ENCODE data around the gene ADAMTSL3. TPM values are rescaled to one million over a fixed set of nuclear protein-coding genes. Genes with fewer than 3 reads are reported as not detected.

The ADAMTSL3 gene
- polyA plus RNA-seq, 1 of the 3 experiments (the other 2 are of a cell fraction) = 0.02 TPM

DNA sequence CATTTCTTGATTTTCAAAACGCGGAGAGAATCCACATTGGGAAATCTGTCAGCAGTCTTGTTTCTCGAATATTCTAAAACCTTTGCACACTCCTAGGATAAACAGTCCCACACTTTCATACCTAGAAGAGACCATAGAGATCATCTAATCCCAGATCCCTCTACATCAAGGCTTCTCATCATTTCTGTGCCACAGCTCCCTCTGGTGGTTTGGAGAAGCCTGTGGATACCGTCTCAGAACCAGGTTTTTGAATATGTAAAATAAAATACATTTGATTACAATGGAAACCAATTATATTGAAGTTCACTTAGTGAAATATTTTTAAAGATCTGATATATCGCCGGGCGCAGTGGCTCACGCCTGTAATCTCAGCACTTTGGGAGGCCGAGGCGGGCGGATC is 369.7 kb downstream of the ADAMTSL3 start:
- no peaks in the 10 kb centered on the region for H3K9me3 ChIP-seq
- no peak overlapping the region for H2AFZ ChIP-seq (ENCODE audit: low read depth)
- CTCF ChIA-PET = interaction anchor here (0.8 to 1.9 kb wide), 5 partner anchors 11 to 46 kb away, joined by 3 to 5 read pairs (median 3); no protein-coding TSS in a partner anchor
- H3K79me2 ChIP-seq (ENCODE audit: insufficient read depth) = no peaks in the 10 kb centered on the region
- TF ChIP-seq, protein P1, sequence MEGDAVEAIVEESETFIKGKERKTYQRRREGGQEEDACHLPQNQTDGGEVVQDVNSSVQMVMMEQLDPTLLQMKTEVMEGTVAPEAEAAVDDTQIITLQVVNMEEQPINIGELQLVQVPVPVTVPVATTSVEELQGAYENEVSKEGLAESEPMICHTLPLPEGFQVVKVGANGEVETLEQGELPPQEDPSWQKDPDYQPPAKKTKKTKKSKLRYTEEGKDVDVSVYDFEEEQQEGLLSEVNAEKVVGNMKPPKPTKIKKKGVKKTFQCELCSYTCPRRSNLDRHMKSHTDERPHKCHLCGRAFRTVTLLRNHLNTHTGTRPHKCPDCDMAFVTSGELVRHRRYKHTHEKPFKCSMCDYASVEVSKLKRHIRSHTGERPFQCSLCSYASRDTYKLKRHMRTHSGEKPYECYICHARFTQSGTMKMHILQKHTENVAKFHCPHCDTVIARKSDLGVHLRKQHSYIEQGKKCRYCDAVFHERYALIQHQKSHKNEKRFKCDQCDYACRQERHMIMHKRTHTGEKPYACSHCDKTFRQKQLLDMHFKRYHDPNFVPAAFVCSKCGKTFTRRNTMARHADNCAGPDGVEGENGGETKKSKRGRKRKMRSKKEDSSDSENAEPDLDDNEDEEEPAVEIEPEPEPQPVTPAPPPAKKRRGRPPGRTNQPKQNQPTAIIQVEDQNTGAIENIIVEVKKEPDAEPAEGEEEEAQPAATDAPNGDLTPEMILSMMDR (IDR thresholded peaks at IDR 0.05) = peak; percentile 58
- TF ChIP-seq ELF1 (IDR thresholded peaks at IDR 0.05) (no peak), TCF12 (IDR thresholded peaks at IDR 0.05) (no peak), RAD21 (IDR thresholded peaks at IDR 0.05; ENCODE audit: low read length) (peak; percentile 29; the same call in 1 of the 2 replicates), EZH2phosphoT487 (IDR thresholded peaks at IDR 0.05; ENCODE audit: borderline replicate concordance, low read depth) (no peak), CHD2 (IDR thresholded peaks at IDR 0.05; ENCODE audit: low read length, partially characterized antibody) (no peak), NFIC (IDR thresholded peaks at IDR 0.05; ENCODE audit: borderline replicate concordance) (no peak), EP300 (IDR thresholded peaks at IDR 0.05; ENCODE audit: borderline replicate concordance in 1 of 2, low read depth in 1 of 2, low read length in 1 of 2) (no peak), RFX5 (IDR thresholded peaks at IDR 0.05; ENCODE audit: low read length) (no peak)
- TF ChIP-seq, protein P2, sequence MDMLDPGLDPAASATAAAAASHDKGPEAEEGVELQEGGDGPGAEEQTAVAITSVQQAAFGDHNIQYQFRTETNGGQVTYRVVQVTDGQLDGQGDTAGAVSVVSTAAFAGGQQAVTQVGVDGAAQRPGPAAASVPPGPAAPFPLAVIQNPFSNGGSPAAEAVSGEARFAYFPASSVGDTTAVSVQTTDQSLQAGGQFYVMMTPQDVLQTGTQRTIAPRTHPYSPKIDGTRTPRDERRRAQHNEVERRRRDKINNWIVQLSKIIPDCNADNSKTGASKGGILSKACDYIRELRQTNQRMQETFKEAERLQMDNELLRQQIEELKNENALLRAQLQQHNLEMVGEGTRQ (IDR thresholded peaks at IDR 0.05; ENCODE audit: borderline replicate concordance, low read depth, low read length) = no peak
- TF ChIP-seq, protein P3, sequence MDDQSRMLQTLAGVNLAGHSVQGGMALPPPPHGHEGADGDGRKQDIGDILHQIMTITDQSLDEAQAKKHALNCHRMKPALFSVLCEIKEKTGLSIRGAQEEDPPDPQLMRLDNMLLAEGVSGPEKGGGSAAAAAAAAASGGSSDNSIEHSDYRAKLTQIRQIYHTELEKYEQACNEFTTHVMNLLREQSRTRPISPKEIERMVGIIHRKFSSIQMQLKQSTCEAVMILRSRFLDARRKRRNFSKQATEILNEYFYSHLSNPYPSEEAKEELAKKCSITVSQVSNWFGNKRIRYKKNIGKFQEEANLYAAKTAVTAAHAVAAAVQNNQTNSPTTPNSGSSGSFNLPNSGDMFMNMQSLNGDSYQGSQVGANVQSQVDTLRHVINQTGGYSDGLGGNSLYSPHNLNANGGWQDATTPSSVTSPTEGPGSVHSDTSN (IDR thresholded peaks at IDR 0.05) = no peak
- TF ChIP-seq, protein P4, sequence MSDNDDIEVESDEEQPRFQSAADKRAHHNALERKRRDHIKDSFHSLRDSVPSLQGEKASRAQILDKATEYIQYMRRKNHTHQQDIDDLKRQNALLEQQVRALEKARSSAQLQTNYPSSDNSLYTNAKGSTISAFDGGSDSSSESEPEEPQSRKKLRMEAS (IDR thresholded peaks at IDR 0.05; ENCODE audit: low read depth) = no peak
- H3F3A ChIP-seq (replicated peaks; ENCODE audit: insufficient read depth) = no peaks in the 10 kb centered on the region
- WGBS (ENCODE audit: low lambda C conversion rate) = 72% methylated on average over 11 of the region's 11 CpGs
- H3K4me1 ChIP-seq (ENCODE audit: control insufficient read depth in 1 of 2, insufficient read depth in 2 of 2, low read depth in 1 of 2, low read length in 1 of 2) = no peaks in the 10 kb centered on the region
- no peaks in the 10 kb centered on the region for H3K27me3 ChIP-seq (ENCODE audit: insufficient read depth)
- no peak overlapping the region for H3K4me2 ChIP-seq
- no peak overlapping the region for H3K9ac ChIP-seq
- POLR2A ChIA-PET = no interaction called here
- H3K9me2 ChIP-seq = no peaks in the 10 kb centered on the region
- H4K20me1 ChIP-seq (ENCODE audit: insufficient read depth) = no peaks in the 10 kb centered on the region
- H3K36me3 ChIP-seq (replicated peaks in 1 of 2; ENCODE audit: control insufficient read depth in 1 of 2, insufficient read depth in 2 of 2, low read length in 1 of 2) = no peaks in the 10 kb centered on the region
- DNase-seq = peak; percentile 28
- no peak overlapping the region for H3K27ac ChIP-seq (ENCODE audit: low read depth in 2 of 2, low read length in 1 of 2)
- 0 out of 4 replicates have a peak overlapping the region, but pooled peaks of 1 of the 2 experiments have one; percentile 24 for H3K4me3 ChIP-seq (ENCODE audit: low read depth in 2 of 2, low read length in 1 of 2)

Measured in SK-N-SH (cell line).